HL-60 (cell line): ENCODE results near the gene GPR33.

ENCODE experiments used
- DNase-seq, 2 experiments: peaks; one replicate each; pipeline ENCODE4 v3.0.0-alpha.2; 2010 to 2020; ENCODE audit warnings: low read depth in 1 of 2, low spot score in 1 of 2
- H3K27ac ChIP-seq: fragments of 250-450 bp; sonication (Bioruptor Pico); replicated peaks from 2 replicates; pipeline ENCODE4 v1.5.1; 2020; ENCODE audit warnings: mild to moderate bottlenecking, moderate library complexity
- H3K27me3 ChIP-seq: fragments of 250-450 bp; sonication (Bioruptor Pico); 2 replicates; pipeline ENCODE4 v1.5.1; 2021; ENCODE audit warnings: mild to moderate bottlenecking, moderate library complexity; ENCODE audit not compliant: insufficient read depth, poor library complexity, severe bottlenecking
- H3K4me3 ChIP-seq: replicated peaks from 2 replicates; pipeline ENCODE4 v1.5.1; 2011; ENCODE audit warnings: mild to moderate bottlenecking, control low read depth, low read length; ENCODE audit not compliant: insufficient read depth
- CTCF ChIP-seq: IDR thresholded peaks from one replicate; pipeline ENCODE4 v1.5.1; 2011; ENCODE audit warnings: low read length, control low read depth, inconsistent platforms; ENCODE audit not compliant: insufficient read depth
- GABPA ChIP-seq: IDR thresholded peaks from 2 replicates; pipeline ENCODE4 v1.6.1; 2012; ENCODE audit warnings: low read depth
- POLR2AphosphoS5 ChIP-seq: IDR thresholded peaks from 2 replicates; pipeline ENCODE4 v1.6.1; 2012; ENCODE audit warnings: low read depth
- REST ChIP-seq: IDR thresholded peaks from 2 replicates; pipeline ENCODE4 v1.6.1; 2012; ENCODE audit warnings: low read depth; ENCODE audit not compliant: insufficient replicate concordance
- SPI1 ChIP-seq: IDR thresholded peaks from 2 replicates; pipeline ENCODE4 v1.6.1; 2012; ENCODE audit warnings: low read depth, mild to moderate bottlenecking, borderline replicate concordance

GPR33 gene

GRCh38 chr14:31501870-31502269 is 14.0 kb upstream of the GPR33 start:
- no peaks in the 10 kb centered on the region for H3K27me3 ChIP-seq
- TF ChIP-seq REST (no peak), POLR2AphosphoS5 (no peak), SPI1 (peak; percentile 53; the same call in 1 of the 2 replicates)
- no peak overlapping the region for H3K4me3 ChIP-seq
- DNase-seq: peak in 1 of 2 experiments; percentile 44
- H3K27ac ChIP-seq: no peak overlapping the region

- no peak for DNase-seq
- H3K27ac ChIP-seq: no peak overlapping the region
- TF ChIP-seq POLR2AphosphoS5 (no peak), SPI1 (no peak), CTCF (no peak), GABPA (no peak), REST (no peak)
- no peak overlapping the region for H3K4me3 ChIP-seq
- no peaks in the 10 kb centered on the region for H3K27me3 ChIP-seq
These were observed 5.1 kb upstream of the GPR33 start for GRCh38 chr14:31492759-31493498.

GRCh38 chr14:31489691-31490090 is 1.9 kb upstream of the GPR33 start:
- no peak overlapping the region for H3K4me3 ChIP-seq
- no peak overlapping the region for H3K27ac ChIP-seq
- no peaks in the 10 kb centered on the region for H3K27me3 ChIP-seq
- DNase-seq: peak in 1 of 2 experiments; percentile 2
- no peak for TF ChIP-seq POLR2AphosphoS5
- no peak for TF ChIP-seq SPI1
- TF ChIP-seq CTCF: no peak
- no peak for TF ChIP-seq GABPA
- no peak for TF ChIP-seq REST
